Panc1 (cell line): ENCODE results near the gene DCST2. TPM values are rescaled to one million over a fixed set of nuclear protein-coding genes. Genes with fewer than 3 reads are reported as not detected.

Experiments
- ATAC-seq: fragments of 200-7000 bp; cut with Tn5 transposase; 2 replicates; pipeline ENCODE4 v1.9.1; 2020; ENCODE audit warnings: mild to moderate bottlenecking, moderate library complexity
- BruUV-seq: library from RNA; stranded (reverse); fragments of 400-500 nt; replicated peaks from 2 replicates; lab custom pipeline; 2021; lab: Mats Ljungman, UMichigan
- CTCF ChIA-PET: fragments of 300-600 bp; sonication (Branson Sonifier 250); formaldehyde crosslinking; loops from one replicate; lab custom pipeline; 2022; ENCODE audit warnings: antibody characterized with exemption; lab: Charles Lee
- POLR2A ChIA-PET: fragments of 300-600 bp; sonication (Branson Sonifier 250); formaldehyde crosslinking; loops from one replicate; lab custom pipeline; 2022; ENCODE audit warnings: antibody characterized with exemption; lab: Charles Lee
- DNase-seq: peaks from one replicate; pipeline ENCODE4 v3.0.0-alpha.2; 2010; ENCODE audit warnings: low read depth, low spot score
- H3K27ac ChIP-seq: 2 replicates; pipeline ENCODE4 v1.5.1; 2011; ENCODE audit warnings: mild to moderate bottlenecking, low read length, inconsistent platforms
- H3K27me3 ChIP-seq: fragments of 200-500 bp; sonication (Bioruptor generic); 2 replicates; pipeline ENCODE4 v1.6.0; 2014; ENCODE audit warnings: low read length, inconsistent platforms; ENCODE audit not compliant: control insufficient read depth, insufficient read depth
- H3K36me3 ChIP-seq: fragments of 200-500 bp; sonication (Bioruptor generic); 2 replicates; pipeline ENCODE4 v1.5.1; 2014; ENCODE audit warnings: inconsistent platforms, mild to moderate bottlenecking, low read length, moderate library complexity; ENCODE audit not compliant: control insufficient read depth, insufficient read depth
- H3K4me1 ChIP-seq: 2 replicates; pipeline ENCODE4 v1.5.1; 2011; ENCODE audit warnings: inconsistent platforms, mild to moderate bottlenecking, low read length, moderate library complexity; ENCODE audit not compliant: control insufficient read depth, insufficient read depth
- H3K4me3 ChIP-seq, 2 experiments: 2 replicates each; pipeline ENCODE4 v1.5.1; 2011 to 2012; ENCODE audit warnings: low read depth in 2 of 2, low read length in 2 of 2, mild to moderate bottlenecking in 2 of 2, inconsistent platforms in 1 of 2, moderate library complexity in 1 of 2
- H3K9me3 ChIP-seq: fragments of 200-500 bp; sonication (Bioruptor generic); 2 replicates; pipeline ENCODE4 v1.5.1; 2014; ENCODE audit warnings: low read depth, mild to moderate bottlenecking, inconsistent platforms, low read length, moderate library complexity; ENCODE audit not compliant: control insufficient read depth, insufficient read depth
- POLR2AphosphoS5 ChIP-seq: IDR thresholded peaks from 2 replicates; pipeline ENCODE4 v1.6.1; 2012; ENCODE audit warnings: mild to moderate bottlenecking, low read depth, low read length, moderate library complexity
- REST ChIP-seq, 2 experiments: IDR thresholded peaks; 2 replicates each; pipeline ENCODE4 v1.6.1; 2011 to 2012; ENCODE audit warnings: low read depth in 2 of 2, control low read depth in 1 of 2, low read length in 1 of 2, mild to moderate bottlenecking in 1 of 2, moderate library complexity in 1 of 2; ENCODE audit not compliant: insufficient read depth in 1 of 2
- SIN3A ChIP-seq: IDR thresholded peaks from 2 replicates; pipeline ENCODE4 v1.6.1; 2012; ENCODE audit warnings: low read depth, mild to moderate bottlenecking, low read length, moderate library complexity, borderline replicate concordance; ENCODE audit not compliant: insufficient read depth
- TCF7L2 ChIP-seq: IDR thresholded peaks from 2 replicates; pipeline ENCODE4 v1.6.1; 2011; ENCODE audit warnings: mild to moderate bottlenecking, low read depth, low read length, inconsistent platforms
- in situ Hi-C: cut with HindIII; loops from 2 replicates; pipeline ENCODE4 v1.10.0; 2016; ENCODE audit warnings: low sequenced_read_pairs, low pct_unique_long_range_greater_than_20kb
- intact Hi-C: fragments of 100-400 bp; cut with micrococcal nuclease; formaldehyde crosslinking; loops from one replicate; pipeline ENCODE4 v1.10.0; 2022; ENCODE audit not compliant: unreplicated experiment
- total RNA-seq: library from RNA; stranded (reverse); gene quantifications from one replicate; pipeline ENCODE4 v1.2.1, GENCODE V29; 2021; ENCODE audit not compliant: unreplicated experiment
- TF ChIP-seq, protein P1 (sequence below): fragments of 450-650 bp; IDR thresholded peaks from 2 replicates; pipeline ENCODE4 v1.5.1; 2017; ENCODE audit warnings: mild to moderate bottlenecking

Gene DCST2
- total RNA-seq, 1 experiment from 2014 or later, result 0.13 TPM

DNA sequence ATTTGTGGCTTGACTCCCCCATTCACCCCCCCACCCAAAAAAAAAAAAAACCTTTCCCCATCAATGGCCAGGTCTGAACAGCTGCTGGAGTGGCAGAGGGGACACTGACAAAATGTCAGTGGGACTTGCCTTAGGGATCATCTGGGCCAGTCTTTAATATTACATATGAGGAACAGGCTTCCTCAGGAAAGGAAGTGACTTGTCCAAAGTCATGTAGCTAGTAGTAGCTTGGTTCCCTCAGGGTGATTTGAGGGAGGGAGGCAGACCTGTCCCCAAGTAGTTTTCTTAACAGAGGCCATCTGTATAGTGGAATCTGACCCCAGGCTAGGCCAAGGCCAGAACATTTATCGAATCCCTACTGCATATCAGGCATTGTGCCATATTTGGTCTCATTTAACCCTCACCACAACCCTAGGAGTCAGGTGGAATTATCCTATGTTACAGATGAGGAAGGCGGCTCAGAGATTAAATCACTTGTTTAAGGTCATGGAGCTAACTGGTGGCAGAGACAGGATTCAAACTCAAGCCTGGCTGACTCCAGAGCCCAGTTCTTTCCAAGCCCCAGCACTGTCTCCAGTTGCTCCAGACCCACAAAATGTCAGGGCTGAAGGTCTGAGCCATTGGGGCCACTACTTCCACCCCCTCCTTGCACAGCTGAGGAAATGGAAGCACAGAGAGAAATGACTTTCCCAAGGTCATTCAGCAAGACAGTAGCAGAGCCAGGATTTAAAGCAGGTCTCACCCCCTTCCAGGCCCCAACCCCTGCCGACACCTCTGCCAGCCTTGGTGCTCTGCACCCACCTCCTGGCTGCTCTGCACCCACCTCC, 20.6 kb downstream of the DCST2 start:
- POLR2A ChIA-PET, result interaction anchor here (0.5 kb wide), 1 partner anchor 9 kb away, joined by 4 read pairs; no protein-coding TSS in a partner anchor
- intact Hi-C loops (no loop called here), in situ Hi-C loops (no loop called here)
- H3K27ac ChIP-seq, result no peak overlapping the region; the same call in 1 of the 2 replicates
- TF ChIP-seq TCF7L2 (no peak), POLR2AphosphoS5 (no peak), SIN3A (no peak), REST (IDR thresholded peaks at IDR 0.05; ENCODE audit: insufficient read depth in 1 of 2, low read depth in 2 of 2, low read length in 1 of 2) (no peak)
- TF ChIP-seq, protein P1, sequence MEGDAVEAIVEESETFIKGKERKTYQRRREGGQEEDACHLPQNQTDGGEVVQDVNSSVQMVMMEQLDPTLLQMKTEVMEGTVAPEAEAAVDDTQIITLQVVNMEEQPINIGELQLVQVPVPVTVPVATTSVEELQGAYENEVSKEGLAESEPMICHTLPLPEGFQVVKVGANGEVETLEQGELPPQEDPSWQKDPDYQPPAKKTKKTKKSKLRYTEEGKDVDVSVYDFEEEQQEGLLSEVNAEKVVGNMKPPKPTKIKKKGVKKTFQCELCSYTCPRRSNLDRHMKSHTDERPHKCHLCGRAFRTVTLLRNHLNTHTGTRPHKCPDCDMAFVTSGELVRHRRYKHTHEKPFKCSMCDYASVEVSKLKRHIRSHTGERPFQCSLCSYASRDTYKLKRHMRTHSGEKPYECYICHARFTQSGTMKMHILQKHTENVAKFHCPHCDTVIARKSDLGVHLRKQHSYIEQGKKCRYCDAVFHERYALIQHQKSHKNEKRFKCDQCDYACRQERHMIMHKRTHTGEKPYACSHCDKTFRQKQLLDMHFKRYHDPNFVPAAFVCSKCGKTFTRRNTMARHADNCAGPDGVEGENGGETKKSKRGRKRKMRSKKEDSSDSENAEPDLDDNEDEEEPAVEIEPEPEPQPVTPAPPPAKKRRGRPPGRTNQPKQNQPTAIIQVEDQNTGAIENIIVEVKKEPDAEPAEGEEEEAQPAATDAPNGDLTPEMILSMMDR, result no peak
- peaks cover 35% of the 10 kb centered on the region for H3K4me1 ChIP-seq
- H3K27me3 ChIP-seq, result no peaks in the 10 kb centered on the region
- DNase-seq, result no peak
- no TSS peak for BruUV-seq
- no peak for ATAC-seq
- H3K9me3 ChIP-seq, result no peaks in the 10 kb centered on the region
- 0 out of 2 replicates have a peak, but pooled peaks cover 7% of the 10 kb centered on the region for H3K36me3 ChIP-seq
- CTCF ChIA-PET, result interaction anchor here (0.6 to 0.7 kb wide), 2 partner anchors 20 to 24 kb away, joined by 3 to 7 read pairs; partner anchors contain the start of gene LENEP
- H3K4me3 ChIP-seq, result no peak overlapping the region

- CTCF ChIA-PET, result interaction anchor here (0.6 to 0.7 kb wide), 3 partner anchors 13 to 19 kb away, joined by 3 to 7 read pairs (median 7); partner anchors contain the start of gene LENEP
- in situ Hi-C loops, result no loop called here
- no TSS peak for BruUV-seq
- Histone ChIP-seq H3K4me3 (no peak overlapping the region), H3K27ac (no peak overlapping the region), H3K36me3 (0 out of 2 replicates have a peak, but pooled peaks cover 7% of the 10 kb centered on the region), H3K9me3 (no peaks in the 10 kb centered on the region), H3K4me1 (peaks cover 39% of the 10 kb centered on the region), H3K27me3 (no peaks in the 10 kb centered on the region)
- ATAC-seq, result no peak
- no peak for DNase-seq
- TF ChIP-seq TCF7L2, result no peak
- TF ChIP-seq, protein P1, result no peak
- no peak for TF ChIP-seq POLR2AphosphoS5
- TF ChIP-seq SIN3A, result no peak
- intact Hi-C loops, result no loop called here
- POLR2A ChIA-PET, result no interaction called here
Measured at GRCh38 chr1:155012026-155012546, 21.5 kb downstream of the DCST2 start.
